Stimulated activated CD4-positive, alpha-beta T cell treated with anti-CD3 and anti-CD28 coated beads, Interleukin-15, amount 100 ng/mL, for 1 hour (primary cell): ENCODE data around the gene CHMP4B.

ENCODE experiments used
- DNase-seq, 2 donors: peaks; one replicate each; pipeline ENCODE4 v3.0.0-alpha.2; 2020; ENCODE audit warnings: low read depth in 1 of 2, low spot score in 1 of 2

Gene CHMP4B

GRCh38 chr20:33859751-33860150 lies 48.6 kb downstream of the CHMP4B start:
- no peak for DNase-seq

DNA sequence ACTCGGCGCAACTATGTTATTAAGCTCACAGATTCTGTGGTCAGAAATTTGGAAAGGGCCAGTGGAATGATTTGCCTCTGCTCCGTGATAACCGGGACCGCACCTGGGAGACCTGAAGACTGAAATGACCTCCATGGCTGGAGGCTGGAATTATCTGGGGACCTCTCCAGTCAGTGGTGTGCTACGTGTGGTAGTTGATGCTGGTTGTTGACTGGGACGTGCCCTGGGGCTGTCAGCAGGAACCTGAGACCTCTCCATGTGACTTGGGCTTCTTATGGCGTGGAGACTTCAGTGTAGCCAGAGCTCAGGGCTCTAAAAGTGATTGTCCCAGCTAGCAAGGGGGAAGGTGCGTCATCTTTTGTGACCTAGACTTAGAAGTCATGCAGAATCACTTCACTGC lies 50.3 kb downstream of the CHMP4B start:
- no peak for DNase-seq

GRCh38 chr20:33862709-33863403 lies 51.7 kb downstream of the CHMP4B start:
- peak in 1 of 2 donors; percentile 38 for DNase-seq

GRCh38 chr20:33863440-33864323 lies 52.5 kb downstream of the CHMP4B start:
- no peak for DNase-seq

DNA sequence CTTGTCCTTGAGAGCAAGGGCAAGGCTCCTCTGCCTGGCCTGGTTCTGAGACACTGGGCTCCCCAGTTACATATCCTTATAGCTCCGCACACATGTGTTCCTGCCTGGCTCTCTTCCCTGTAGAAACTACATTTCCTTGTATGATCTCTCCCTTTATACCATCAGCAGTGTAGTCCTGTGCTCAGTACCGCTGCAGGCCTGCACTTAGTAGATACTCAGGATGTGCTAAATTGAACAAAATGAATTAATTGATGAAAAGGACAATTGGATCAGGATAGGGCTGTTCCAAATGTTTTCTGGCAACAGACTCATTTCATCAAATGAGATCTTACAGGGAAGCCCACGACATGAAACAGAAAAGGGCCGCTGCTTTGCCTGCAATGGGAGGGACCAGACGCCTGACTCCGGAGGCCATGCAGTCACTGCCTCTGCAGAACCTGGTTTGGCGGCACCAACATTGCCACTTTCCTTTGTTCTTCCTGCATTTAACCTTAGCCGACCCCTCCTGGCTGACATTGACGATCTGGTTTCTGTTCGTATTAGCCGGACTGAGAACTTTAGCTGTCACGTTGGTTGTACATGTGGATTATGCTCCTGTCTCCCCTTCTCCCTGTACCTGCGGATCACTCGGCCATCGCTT lies 53.3 kb downstream of the CHMP4B start:
- DNase-seq: no peak

- no peak for DNase-seq
These were observed 54.7 kb downstream of the CHMP4B start for GRCh38 chr20:33865761-33866370.

DNA sequence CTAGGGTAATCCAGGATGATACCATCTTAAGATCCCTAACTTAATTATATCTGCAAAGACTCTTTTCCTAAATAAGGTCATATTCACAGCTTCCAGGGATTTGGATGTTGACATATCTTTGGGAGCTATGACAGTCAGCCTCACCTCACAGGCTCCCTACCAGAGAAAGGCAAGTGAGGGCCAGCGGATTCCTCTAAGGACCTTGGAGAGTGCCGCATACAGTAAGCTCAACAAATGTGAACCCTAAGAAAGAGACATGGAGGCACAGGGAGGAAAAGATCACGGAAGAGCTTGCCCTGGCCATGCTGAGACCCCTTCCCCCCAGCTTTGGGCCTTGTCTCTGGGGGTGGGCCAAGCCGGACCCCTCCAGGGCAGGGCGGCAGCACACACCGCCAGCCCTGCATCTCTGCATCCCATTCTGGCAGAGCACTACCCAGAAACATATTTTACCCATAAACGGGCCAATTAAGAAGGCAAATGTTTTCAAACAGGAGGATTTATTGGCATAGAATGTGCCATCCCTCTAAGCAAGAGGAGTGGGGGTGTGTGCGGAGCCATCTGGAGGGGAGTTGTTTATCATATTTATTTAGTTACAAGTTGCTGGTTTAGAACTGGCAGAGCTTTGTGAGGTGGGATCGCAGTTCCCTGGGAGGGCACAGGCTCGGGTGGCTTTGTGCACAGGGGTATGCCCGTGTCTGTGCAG lies 55.4 kb downstream of the CHMP4B start:
- no peak for DNase-seq

GRCh38 chr20:33868042-33868441 lies 56.9 kb downstream of the CHMP4B start:
- DNase-seq: no peak

- no peak for DNase-seq
These were observed 57.4 kb downstream of the CHMP4B start for GRCh38 chr20:33868595-33868994.

DNA sequence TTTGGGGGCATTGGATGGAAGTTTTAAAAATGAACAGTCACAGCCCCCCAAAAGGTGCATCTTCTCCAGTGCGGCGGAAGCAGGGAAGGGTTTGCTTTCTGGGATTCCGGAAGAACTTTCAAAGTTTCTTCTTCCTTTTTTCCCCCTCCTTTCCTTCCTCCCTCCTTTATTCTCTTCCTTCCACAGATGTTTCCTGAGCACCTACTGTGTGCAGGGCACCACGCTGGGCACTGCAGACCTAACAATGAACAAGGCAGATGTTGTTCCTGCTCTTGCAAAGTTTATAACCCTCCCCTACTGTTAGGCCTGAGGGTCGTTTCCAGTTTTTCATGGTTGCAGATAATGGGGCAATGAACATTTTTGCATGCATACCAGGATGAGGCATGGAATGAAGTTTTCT lies 58.1 kb downstream of the CHMP4B start:
- no peak for DNase-seq

DNA sequence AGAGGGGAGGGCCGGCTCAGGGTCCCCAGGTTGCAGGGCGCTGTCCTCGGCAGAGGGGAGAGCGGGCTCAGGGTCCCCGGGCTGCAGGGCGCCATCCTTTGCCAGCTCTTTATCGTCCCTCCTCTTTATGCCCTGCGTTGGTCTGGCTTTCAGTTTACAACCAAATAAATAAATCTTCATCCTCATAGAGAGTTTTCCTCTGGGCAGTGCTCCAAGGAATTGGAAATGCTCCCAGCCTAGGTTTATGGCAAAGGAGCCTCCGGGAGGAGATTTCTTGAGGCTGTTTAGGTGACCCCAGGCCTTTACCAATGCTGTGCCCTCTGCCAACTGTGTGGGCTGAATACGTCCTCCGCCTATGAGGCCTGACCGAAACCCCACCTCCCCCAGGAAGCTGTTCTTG lies 60.2 kb downstream of the CHMP4B start:
- no peak for DNase-seq

DNA sequence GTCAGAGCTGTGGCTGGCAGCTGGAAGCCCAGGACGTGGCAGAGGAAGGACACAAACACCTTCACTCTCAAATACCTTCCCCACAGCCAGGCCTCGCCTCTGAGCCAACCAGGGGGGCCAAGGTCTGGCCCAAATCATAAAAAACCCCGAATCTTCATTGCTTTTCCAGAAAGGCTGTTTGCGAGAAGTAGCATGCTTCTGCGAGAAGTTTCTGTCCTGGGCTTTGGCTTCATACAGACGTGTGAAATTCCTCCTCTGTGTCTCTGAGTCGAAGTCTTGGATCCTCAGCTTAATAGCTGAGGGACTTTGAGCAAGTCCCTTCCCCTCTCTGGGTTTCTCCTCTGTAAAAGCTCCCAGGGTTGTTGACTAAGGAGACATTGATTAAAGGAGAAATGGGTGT lies 63.0 kb downstream of the CHMP4B start:
- DNase-seq: no peak

DNA sequence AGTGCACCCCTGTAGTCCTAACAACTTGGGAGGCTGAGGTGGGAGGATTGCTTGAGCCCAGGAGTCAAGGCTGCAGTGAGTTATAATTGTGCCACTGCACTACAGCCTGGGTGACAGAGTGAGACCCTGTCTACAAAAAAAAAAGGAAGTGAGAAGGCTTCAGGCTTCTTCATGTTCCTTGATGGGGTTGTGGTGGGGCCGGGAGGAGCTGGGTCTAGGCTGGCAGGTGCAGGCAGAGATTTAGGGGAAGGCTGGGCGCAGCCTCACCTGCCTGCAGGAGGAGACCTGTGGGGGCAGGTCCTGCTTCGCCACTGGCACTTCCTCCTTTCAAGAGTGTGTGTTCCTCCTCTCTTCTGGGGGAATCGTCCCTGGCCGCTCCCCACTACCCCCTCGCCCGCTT lies 63.9 kb downstream of the CHMP4B start:
- no peak for DNase-seq

DNA sequence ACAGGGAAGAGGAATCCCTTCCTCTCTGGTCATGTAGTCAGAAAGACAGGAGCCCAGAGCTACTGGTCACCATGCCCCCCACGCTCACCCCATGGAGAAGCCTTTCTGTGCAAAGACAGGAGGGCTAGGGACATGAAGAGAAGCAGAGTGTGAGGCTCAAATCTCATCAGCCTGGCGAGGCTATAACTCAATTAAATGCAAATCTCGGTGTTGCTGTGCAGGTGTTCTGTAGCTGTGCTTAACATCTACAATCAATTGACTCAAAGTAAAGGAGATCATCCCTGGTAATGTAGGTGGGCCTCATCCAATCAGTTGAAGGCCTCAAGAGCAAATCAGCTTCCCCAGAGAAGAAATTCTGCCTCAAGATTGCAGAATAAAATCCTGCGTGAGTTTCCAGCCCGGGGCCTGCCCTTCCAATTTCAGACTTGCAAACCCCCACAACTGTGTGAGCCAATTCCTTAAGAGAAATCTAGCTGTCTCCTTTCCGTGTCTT lies 64.4 kb downstream of the CHMP4B start:
- no peak for DNase-seq

DNA sequence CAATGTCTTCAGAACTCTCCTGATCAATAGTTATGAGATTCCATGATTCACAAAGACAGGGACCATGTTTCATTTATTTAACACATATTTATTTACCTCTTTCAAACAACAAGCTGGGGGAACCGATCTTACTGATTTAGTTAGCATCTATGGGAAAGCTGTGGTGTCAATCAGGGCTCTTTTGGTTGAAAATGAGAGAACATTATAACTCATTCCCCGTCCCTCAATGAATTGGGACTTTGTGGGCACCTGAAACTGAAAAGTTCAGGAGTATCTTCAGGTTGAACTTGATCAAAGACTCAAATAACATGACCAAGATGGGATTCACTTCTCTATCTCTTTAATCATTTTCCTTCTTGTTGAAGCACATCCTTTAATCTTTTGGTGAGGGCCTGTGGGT lies 67.4 kb downstream of the CHMP4B start:
- DNase-seq: no peak

DNA sequence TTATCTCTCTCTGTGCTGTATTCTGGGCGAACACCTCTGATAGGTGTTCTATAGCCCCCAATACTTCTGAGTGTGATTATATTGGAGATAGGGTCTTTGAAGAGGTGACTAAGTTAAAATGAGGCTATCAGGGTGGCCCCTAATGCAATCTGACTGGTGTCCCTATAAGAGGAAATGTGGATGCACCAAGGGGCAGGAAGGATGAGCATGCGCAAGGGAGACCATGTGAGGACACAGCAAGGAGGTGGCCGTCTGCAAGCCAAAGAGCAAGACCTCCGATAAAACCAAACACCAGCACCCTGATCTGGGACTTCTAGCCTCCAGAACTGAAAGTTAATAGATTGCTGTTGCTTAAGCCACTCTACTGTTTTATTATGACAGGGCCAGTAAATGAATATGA lies 69.2 kb downstream of the CHMP4B start:
- no peak for DNase-seq

DNA sequence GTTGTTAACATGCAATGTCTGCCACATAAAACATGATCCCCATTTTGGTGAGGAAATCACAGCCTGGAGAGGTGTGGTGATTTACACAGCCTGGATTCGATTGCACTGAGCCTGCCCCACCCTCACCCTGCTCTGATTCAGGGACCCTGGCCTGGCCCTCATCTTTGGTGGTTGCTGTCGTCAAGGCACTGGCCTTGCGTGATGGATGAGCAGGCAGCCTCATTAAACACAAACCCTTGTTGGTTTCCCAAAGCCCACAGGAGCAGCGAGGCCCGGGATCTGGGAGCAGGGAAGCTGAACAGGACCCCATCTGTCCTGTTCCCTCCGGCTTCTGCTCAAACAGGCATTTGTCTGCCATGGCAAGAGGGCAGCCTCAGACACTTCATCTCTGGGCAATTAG lies 70.8 kb downstream of the CHMP4B start:
- no peak for DNase-seq

DNA sequence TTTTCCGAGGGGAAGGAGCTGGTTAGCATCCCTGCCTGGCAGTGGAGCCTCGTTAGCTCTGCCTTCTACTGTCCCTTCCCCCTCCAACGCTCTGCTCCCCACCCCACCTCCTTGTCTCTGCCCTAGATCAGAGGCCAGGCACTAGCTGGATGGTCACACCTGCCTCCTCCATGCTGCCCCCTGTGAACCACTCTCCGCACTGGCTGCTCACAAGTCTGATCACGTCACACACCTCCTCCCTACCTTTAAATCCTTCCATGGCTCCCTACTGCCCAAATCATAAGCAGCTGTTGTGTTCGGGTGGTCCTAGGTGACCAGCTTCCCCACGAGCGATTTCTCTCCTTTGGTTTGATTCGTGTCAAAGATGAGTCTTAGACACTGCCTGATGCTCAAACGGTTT lies 71.3 kb downstream of the CHMP4B start:
- no peak for DNase-seq

GRCh38 chr20:33883164-33883563 lies 72.0 kb downstream of the CHMP4B start:
- no peak for DNase-seq

DNA sequence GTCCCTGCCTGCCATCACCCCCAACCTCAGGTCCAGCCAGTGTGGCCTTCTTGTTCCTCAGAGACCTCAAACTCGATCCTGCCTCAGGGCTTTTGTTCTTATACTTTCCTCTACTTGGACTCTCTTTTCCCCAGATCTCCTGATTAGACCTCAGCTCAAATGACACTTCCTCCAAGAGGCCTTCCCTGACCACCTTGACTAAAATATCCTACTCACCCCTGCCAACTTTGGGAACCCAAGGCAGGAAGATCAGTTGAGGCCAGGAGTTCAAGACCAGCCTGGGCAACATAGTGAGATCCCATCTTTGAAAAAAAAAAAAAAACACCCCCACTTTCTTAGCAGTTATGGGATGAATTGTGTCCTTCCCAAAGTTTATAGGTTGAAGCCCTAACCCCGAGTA lies 73.5 kb downstream of the CHMP4B start:
- no peak for DNase-seq

DNA sequence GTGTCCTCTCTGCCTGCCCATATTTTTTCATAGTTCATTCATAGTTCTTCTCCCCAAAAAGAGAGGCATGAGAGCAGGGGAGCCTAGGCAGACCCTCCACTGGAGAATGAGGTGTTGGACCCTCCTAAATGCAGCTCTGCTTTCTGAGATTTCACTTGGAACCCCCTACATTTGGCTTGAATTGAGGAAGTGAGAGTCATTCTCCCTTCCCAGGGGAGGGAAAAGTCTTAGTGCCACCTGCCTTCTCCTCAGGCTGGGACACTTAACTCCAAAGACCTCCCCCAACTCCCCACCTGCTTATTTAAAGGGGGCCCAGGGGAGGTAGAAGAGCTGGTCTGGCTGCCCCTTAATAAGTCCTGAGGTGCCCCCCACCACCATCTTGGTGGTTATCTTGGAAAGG lies 78.2 kb downstream of the CHMP4B start:
- no peak for DNase-seq
